Endothelial cell of umbilical vein (primary cell): ENCODE measurements around the gene UBE2B. TPM values are rescaled to one million over a fixed set of nuclear protein-coding genes. Genes with fewer than 3 reads are reported as not detected.

ENCODE experiments used
- BruUV-seq: library from RNA; stranded (reverse); fragments of 400-500 nt; replicated peaks from 2 replicates; lab custom pipeline; 2021; lab: Mats Ljungman, UMichigan
- CTCF ChIA-PET: fragments of 300-600, 350-600 bp; sonication (Branson Sonifier 250); formaldehyde crosslinking; loops from one replicate; lab custom pipeline; 2021; ENCODE audit warnings: antibody characterized with exemption, inconsistent platforms; lab: Charles Lee
- POLR2A ChIA-PET: fragments of 300-600, 350-600 bp; sonication (Branson Sonifier 250); formaldehyde crosslinking; loops from one replicate; lab custom pipeline; 2021; ENCODE audit warnings: antibody characterized with exemption, inconsistent platforms; lab: Charles Lee
- DNase-seq: peaks from one replicate; pipeline ENCODE4 v3.0.0-alpha.2; 2011; ENCODE audit warnings: low read depth, low spot score
- FAIRE-seq: peaks from 2 replicates; lab custom pipeline; 2011; peaks lifted over from hg19 to GRCh38; lab: Jason Lieb, UNC
- H2AFZ ChIP-seq: 2 replicates; pipeline ENCODE4 v1.6.0; 2012; ENCODE audit warnings: low read depth, low read length, control low read depth, inconsistent platforms
- H3K27ac ChIP-seq: 2 replicates; pipeline ENCODE4 v1.5.1; 2011; ENCODE audit warnings: low read depth, mild to moderate bottlenecking, control low read depth, low read length, moderate library complexity; ENCODE audit not compliant: insufficient read depth
- H3K27me3 ChIP-seq, 2 experiments: 2 replicates each; pipeline versions ENCODE4 v1.6.0 to v1.6.1; 2011; ENCODE audit warnings: low read length in 2 of 2, mixed read lengths in 1 of 2; ENCODE audit not compliant: control insufficient read depth in 2 of 2, insufficient read depth in 2 of 2
- H3K36me3 ChIP-seq, 2 experiments: 2 replicates in 1 of 2; 3 replicates in 1 of 2; pipeline ENCODE4 v1.5.1; 2011; ENCODE audit warnings: low read length in 2 of 2, mild to moderate bottlenecking in 1 of 2, moderate library complexity in 1 of 2; ENCODE audit not compliant: control insufficient read depth in 2 of 2, insufficient read depth in 2 of 2; ENCODE audit errors: extremely low read depth in 1 of 2
- H3K4me1 ChIP-seq: 3 replicates; pipeline ENCODE4 v1.5.1; 2011; ENCODE audit warnings: mild to moderate bottlenecking, low read length; ENCODE audit not compliant: control insufficient read depth, insufficient read depth; ENCODE audit errors: extremely low read depth
- H3K4me2 ChIP-seq: 2 replicates; pipeline ENCODE4 v1.6.1; 2011; ENCODE audit warnings: low read length, control low read depth, mixed read lengths; ENCODE audit not compliant: insufficient read depth
- H3K4me3 ChIP-seq, 3 experiments: fragments of 200-600 bp in 1 of 3; sonication (generic), shearing (Covaris generic) in 1 of 3; replicated peaks in 1 of 3; 2 replicates each; pipeline ENCODE4 v1.5.1; 2011 to 2016; ENCODE audit warnings: control low read depth in 3 of 3, low read length in 3 of 3, mild to moderate bottlenecking in 2 of 3, inconsistent platforms in 1 of 3, low read depth in 1 of 3, moderate library complexity in 1 of 3; ENCODE audit not compliant: insufficient read depth in 1 of 3
- H3K79me2 ChIP-seq: 2 replicates; pipeline ENCODE4 v1.6.0; 2012; ENCODE audit warnings: low read length, inconsistent platforms; ENCODE audit not compliant: control insufficient read depth, insufficient read depth
- H3K9ac ChIP-seq: replicated peaks from 2 replicates; pipeline ENCODE3; 2011; ENCODE audit warnings: low read length, control low read depth; ENCODE audit not compliant: insufficient read depth; ENCODE audit errors: extremely low read depth
- H3K9me1 ChIP-seq: replicated peaks from 3 replicates; pipeline ENCODE4 v1.6.0; 2011; ENCODE audit warnings: mild to moderate bottlenecking, low read length; ENCODE audit not compliant: control insufficient read depth, insufficient read depth; ENCODE audit errors: extremely low read depth
- H3K9me3 ChIP-seq: replicated peaks from 2 replicates; pipeline ENCODE4 v1.5.1; 2012; ENCODE audit warnings: low read length, inconsistent platforms; ENCODE audit not compliant: control insufficient read depth, insufficient read depth
- H4K20me1 ChIP-seq: replicated peaks from 2 replicates; pipeline ENCODE3; 2011; ENCODE audit warnings: mild to moderate bottlenecking, low read length; ENCODE audit not compliant: control insufficient read depth, insufficient read depth; ENCODE audit errors: extremely low read depth
- MYC ChIP-seq: IDR thresholded peaks from one replicate; pipeline ENCODE4 v1.6.1; 2011; ENCODE audit warnings: mild to moderate bottlenecking, low read depth, low read length
- dilution Hi-C: fragments of 300-500 bp; cut with MboI; formaldehyde crosslinking; loops from one replicate; pipeline ENCODE4 v1.15.0; 2019; ENCODE audit warnings: low sequenced_read_pairs; ENCODE audit not compliant: extremely low pct_ligation_motif_present
- intact Hi-C: fragments of 100-400 bp; cut with micrococcal nuclease; formaldehyde crosslinking; loops from one replicate; pipeline ENCODE4 v1.10.0; 2022
- polyA plus RNA-seq, 4 experiments: library from polyadenylated mRNA; depleted of rRNA in 3 of 4; stranded (reverse) in 3 of 4; unstranded in 1 of 4; fragments of >200 nt; gene quantifications; 2 replicates each; pipeline versions ENCODE4 v1.2.1 to v1.2.3, GENCODE V29; 2011 to 2012; ENCODE audit warnings: missing spikeins in 1 of 4
- total RNA-seq: library from RNA; stranded (reverse); gene quantifications from 2 replicates; pipeline ENCODE4 v1.2.3, GENCODE V29; 2021

Gene UBE2B
- total and polyA plus RNA-seq, 2 donors (not counting 3 experiments of a cell fraction or from before 2014, with no cell fraction given), result 37.8 to 110 TPM

- CTCF ChIA-PET, result interaction anchor here (0.6 to 1.3 kb wide), 4 partner anchors 22 to 249 kb away, joined by 3 to 4 read pairs (median 3); no protein-coding TSS in a partner anchor
- Histone ChIP-seq H4K20me1 (no peaks in the 10 kb centered on the region), H3K4me2 (no peak overlapping the region), H3K36me3 (no peaks in the 10 kb centered on the region), H3K79me2 (no peaks in the 10 kb centered on the region), H3K4me1 (peaks cover 5% of the 10 kb centered on the region), H3K27ac (no peak overlapping the region), H3K9ac (no peak overlapping the region), H3K4me3 (no peak overlapping the region), H2AFZ (no peak overlapping the region), H3K9me1 (no peaks in the 10 kb centered on the region), H3K9me3 (no peaks in the 10 kb centered on the region), H3K27me3 (no peaks in the 10 kb centered on the region)
- no peak for FAIRE-seq
- dilution Hi-C loops, result no loop called here
- no peak for DNase-seq
- intact Hi-C loops, result no loop called here
- POLR2A ChIA-PET, result no interaction called here
- TF ChIP-seq MYC, result no peak
- no TSS peak for BruUV-seq
These were observed 68.9 kb downstream of the UBE2B start for GRCh38 chr5:134440201-134440755.

Other genes starting within 250 kb of the UBE2B start
- 311 and 320 TPM in 2 replicates for gene SKP1, start 194.6 kb upstream of the UBE2B start, total RNA-seq
- 136 and 214 TPM in 2 replicates for gene SKP1, start 194.6 kb upstream of the UBE2B start, polyA plus RNA-seq
- gene PPP2CA, start 145.5 kb upstream of the UBE2B start, total RNA-seq, result 163 and 183 TPM in 2 replicates
- gene PPP2CA, start 145.5 kb upstream of the UBE2B start, polyA plus RNA-seq, result 64.6 and 107 TPM in 2 replicates
- 0.76 and 1.1 TPM in 2 replicates for gene CDKL3, start 4.4 kb upstream of the UBE2B start, total RNA-seq
- gene CDKL3, start 4.4 kb upstream of the UBE2B start, polyA plus RNA-seq, result 0.18 and 0.21 TPM in 2 replicates
- gene CDKN2AIPNL, start 40.3 kb downstream of the UBE2B start, total RNA-seq, result 35.1 and 36.5 TPM in 2 replicates
- 17.7 and 22.2 TPM in 2 replicates for gene CDKN2AIPNL, start 40.3 kb downstream of the UBE2B start, polyA plus RNA-seq
- 19.2 and 31.1 TPM in 2 replicates for gene JADE2, start 154.1 kb downstream of the UBE2B start, total RNA-seq
- 11.6 and 12.0 TPM in 2 replicates for gene JADE2, start 154.1 kb downstream of the UBE2B start, polyA plus RNA-seq